PC-9 (cell line): ENCODE data around the gene ADGRV1. TPM values are rescaled to one million over a fixed set of nuclear protein-coding genes. Genes with fewer than 3 reads are reported as not detected.

Source experiments
- BruUV-seq: library from RNA; stranded (reverse); fragments of 400-500 nt; replicated peaks from 2 replicates; lab custom pipeline; 2021; lab: Mats Ljungman, UMichigan
- CTCF ChIA-PET: fragments of 300-600 bp; sonication (Branson Sonifier 250); formaldehyde crosslinking; loops from one replicate; lab custom pipeline; 2022; ENCODE audit warnings: antibody characterized with exemption; lab: Charles Lee
- POLR2A ChIA-PET: fragments of 300-600 bp; sonication (Branson Sonifier 250); formaldehyde crosslinking; loops from one replicate; lab custom pipeline; 2022; ENCODE audit warnings: antibody characterized with exemption; ENCODE audit not compliant: unreplicated experiment; lab: Charles Lee
- DNase-seq, 2 experiments: peaks; one replicate each; pipeline versions ENCODE4 v3.0.0 to v3.0.0-alpha.2; 2015 to 2022; ENCODE audit warnings: mixed read lengths in 1 of 2
- H2AFZ ChIP-seq: fragments of 200-600 bp; sonication (generic); 2 replicates; pipeline ENCODE4 v1.8.1; 2017; ENCODE audit warnings: antibody characterized with exemption
- H3F3A ChIP-seq: fragments of 200-600 bp; sonication (generic); 2 replicates; pipeline ENCODE4 v1.8.1; 2017; ENCODE audit warnings: antibody characterized with exemption, mild to moderate bottlenecking, low read depth; ENCODE audit not compliant: insufficient read depth
- H3K27ac ChIP-seq: fragments of 200-600 bp; sonication (generic); 2 replicates; pipeline ENCODE4 v1.6.1; 2016; ENCODE audit warnings: mixed run types
- H3K27me3 ChIP-seq: fragments of 200-600 bp; sonication (generic); 2 replicates; pipeline ENCODE4 v1.6.1; 2016; ENCODE audit warnings: low read depth, mixed run types; ENCODE audit not compliant: insufficient read depth
- H3K36me3 ChIP-seq: fragments of 200-600 bp; sonication (generic); 2 replicates; pipeline ENCODE4 v1.6.1; 2016; ENCODE audit warnings: low read depth, mixed run types
- H3K4me1 ChIP-seq: fragments of 200-600 bp; sonication (generic); replicated peaks from 2 replicates; pipeline ENCODE4 v1.6.1; 2016; ENCODE audit warnings: mixed run types; ENCODE audit not compliant: insufficient read depth
- H3K4me2 ChIP-seq: fragments of 200-600 bp; sonication (generic); 2 replicates; pipeline ENCODE4 v1.6.1; 2017; ENCODE audit warnings: mixed run types
- H3K4me3 ChIP-seq: fragments of 200-600 bp; sonication (generic); 2 replicates; pipeline ENCODE4 v1.6.1; 2016; ENCODE audit warnings: mixed run types
- H3K79me2 ChIP-seq: fragments of 200-600 bp; sonication (generic); 2 replicates; pipeline ENCODE4 v1.6.1; 2017; ENCODE audit warnings: low read depth, mixed run types
- H3K9me2 ChIP-seq: fragments of 200-600 bp; sonication (generic); 2 replicates; pipeline ENCODE4 v1.8.1; 2017; ENCODE audit warnings: mild to moderate bottlenecking; ENCODE audit not compliant: insufficient read depth
- H3K9me3 ChIP-seq: fragments of 200-600 bp; sonication (generic); 2 replicates; pipeline ENCODE4 v1.8.1; 2016; ENCODE audit warnings: low read depth; ENCODE audit not compliant: insufficient read depth
- H4K20me1 ChIP-seq: fragments of 200-600 bp; sonication (generic); 2 replicates; pipeline ENCODE4 v1.8.1; 2017; ENCODE audit not compliant: insufficient read depth
- CTCF ChIP-seq: fragments of 200-600 bp; sonication (generic); conservative IDR thresholded peaks from 2 replicates; pipeline ENCODE4 v1.6.1; 2017; ENCODE audit warnings: mixed run types, antibody characterized with exemption, mild to moderate bottlenecking, moderate library complexity
- EZH2 ChIP-seq: fragments of 200-600 bp; sonication (generic); IDR thresholded peaks from 2 replicates; pipeline ENCODE4 v1.8.0; 2017; ENCODE audit warnings: antibody characterized with exemption, low read depth
- intact Hi-C: fragments of 100-400 bp; cut with micrococcal nuclease; formaldehyde crosslinking; loops from one replicate; pipeline ENCODE4 v1.10.0; 2022; ENCODE audit not compliant: unreplicated experiment
- total RNA-seq: library from RNA; stranded (reverse); gene quantifications from 2 replicates; pipeline ENCODE4 v1.2.3, GENCODE V29; 2021

The ADGRV1 gene
- total RNA-seq, 1 experiment from 2014 or later: 1.0 TPM

GRCh38 chr5:91092859-91093783, 534.5 kb downstream of the ADGRV1 start:
- intact Hi-C loops: no loop called here
- no peak for DNase-seq

GRCh38 chr5:91095313-91095712, 536.7 kb downstream of the ADGRV1 start:
- no peaks in the 10 kb centered on the region for H3K4me1 ChIP-seq
- H3K27ac ChIP-seq: no peak overlapping the region
- ChIA-PET CTCF (no interaction called here), POLR2A (no interaction called here)
- no peaks in the 10 kb centered on the region for H3K9me3 ChIP-seq
- no peaks in the 10 kb centered on the region for H3K9me2 ChIP-seq
- H3K36me3 ChIP-seq: no peaks in the 10 kb centered on the region
- no peak overlapping the region for H3K4me3 ChIP-seq
- BruUV-seq: no TSS peak
- TF ChIP-seq EZH2: no peak
- TF ChIP-seq CTCF: no peak
- H3F3A ChIP-seq: no peaks in the 10 kb centered on the region
- no peak overlapping the region for H2AFZ ChIP-seq
- no peaks in the 10 kb centered on the region for H4K20me1 ChIP-seq
- H3K27me3 ChIP-seq: no peaks in the 10 kb centered on the region
- H3K4me2 ChIP-seq: no peak overlapping the region
- DNase-seq: no peak
- no peaks in the 10 kb centered on the region for H3K79me2 ChIP-seq
- intact Hi-C loops: no loop called here

More at GRCh38 chr5:91092859-91093783, 534.5 kb downstream of the ADGRV1 start:
- H3K4me2 ChIP-seq: no peak overlapping the region
- no peaks in the 10 kb centered on the region for H3K9me2 ChIP-seq
- no peaks in the 10 kb centered on the region for H3K27me3 ChIP-seq
- H3K9me3 ChIP-seq: no peaks in the 10 kb centered on the region
- POLR2A ChIA-PET: no interaction called here
- no peaks in the 10 kb centered on the region for H3F3A ChIP-seq
- no peak overlapping the region for H3K27ac ChIP-seq
- TF ChIP-seq EZH2: no peak
- TF ChIP-seq CTCF: no peak
- no TSS peak for BruUV-seq
- H3K4me3 ChIP-seq: no peak overlapping the region
- no peaks in the 10 kb centered on the region for H3K4me1 ChIP-seq
- H3K79me2 ChIP-seq: no peaks in the 10 kb centered on the region
- H2AFZ ChIP-seq: no peak overlapping the region
- H3K36me3 ChIP-seq: no peaks in the 10 kb centered on the region
- H4K20me1 ChIP-seq: no peaks in the 10 kb centered on the region
- CTCF ChIA-PET: no interaction called here

GRCh38 chr5:91095786-91096385, 537.3 kb downstream of the ADGRV1 start:
- CTCF ChIA-PET: no interaction called here
- Histone ChIP-seq H2AFZ (no peak overlapping the region), H3K9me2 (no peaks in the 10 kb centered on the region), H3K9me3 (no peaks in the 10 kb centered on the region), H3K4me2 (no peak overlapping the region), H3K4me3 (no peak overlapping the region), H3K4me1 (no peaks in the 10 kb centered on the region), H3K36me3 (no peaks in the 10 kb centered on the region), H3K27me3 (no peaks in the 10 kb centered on the region), H3K79me2 (no peaks in the 10 kb centered on the region), H3F3A (no peaks in the 10 kb centered on the region), H3K27ac (no peak overlapping the region), H4K20me1 (no peaks in the 10 kb centered on the region)
- POLR2A ChIA-PET: no interaction called here
- intact Hi-C loops: no loop called here
- no peak for DNase-seq
- BruUV-seq: no TSS peak
- TF ChIP-seq EZH2: no peak
- no peak for TF ChIP-seq CTCF
